ENCODE data around the gene UBE2J1. TPM values are rescaled to one million over a fixed set of nuclear protein-coding genes. Genes with fewer than 3 reads are reported as not detected.

UBE2J1 gene
- total and polyA plus RNA-seq, 10 of the 15 experiments (the other 5 are each of a cell fraction or from before 2014, with no cell fraction given), result 48.7 to 131 (median 90.0) TPM

- SMC1A ChIA-PET (ENCODE audit: uncharacterized antibody, unreplicated experiment), result interaction anchor here (0.8 to 11.9 kb wide), 7 partner anchors 8 to 215 kb away, joined by 3 to 252 read pairs (median 5); partner anchors contain the start of gene UBE2J1
- no peak for DNase-seq (ENCODE audit: low read depth, low spot score)
- Histone ChIP-seq H3K79me2 (ENCODE audit: control insufficient read depth, insufficient read depth, low read length) (peaks cover 11% of the 10 kb centered on the region), H3K27me3 (replicated peaks in 1 of 2; ENCODE audit: control insufficient read depth in 2 of 2, insufficient read depth in 2 of 2, low read length in 1 of 2) (no peaks in the 10 kb centered on the region), H3K9me3 (replicated peaks; ENCODE audit: control insufficient read depth, insufficient read depth, low read length) (peaks cover 2% of the 10 kb centered on the region; the same call in 2 of the 3 replicates), H3K27ac (ENCODE audit: control insufficient read depth, insufficient read depth) (peak overlapping the region; percentile 90), H4K20me1 (ENCODE audit: control insufficient read depth, insufficient read depth) (no peaks in the 10 kb centered on the region), H3K4me1 (ENCODE audit: control insufficient read depth, insufficient read depth, low read length) (peaks cover 63% of the 10 kb centered on the region), H3K9ac (ENCODE audit: control insufficient read depth, insufficient read depth, low read length) (no peak overlapping the region), H3K4me2 (ENCODE audit: control insufficient read depth, insufficient read depth) (peak overlapping the region; percentile 59), H2AFZ (ENCODE audit: control insufficient read depth, low read depth, low read length) (peak overlapping the region; percentile 33; the same call in 1 of the 2 replicates), H3K4me3 (no peak overlapping the region), H3K36me3 (ENCODE audit: control insufficient read depth in 2 of 2, insufficient read depth in 2 of 2, low read length in 1 of 2) (no peaks in the 10 kb centered on the region)
- POLR2A ChIA-PET, result interaction anchor here (0.6 to 3.7 kb wide), 5 partner anchors 10 to 396 kb away, joined by 3 to 51 read pairs (median 3); partner anchors contain the start of genes PNRC1 and RNGTT
- intact Hi-C loops (cut with micrococcal nuclease; ENCODE audit: unreplicated experiment) (loop anchor here (10.0 kb wide), 1 partner anchor 455 kb away; the partner anchor contains the start of gene MDN1), in situ Hi-C loops (cut with MboI) (no loop called here)
- no peak for FAIRE-seq
- CTCF ChIA-PET, result interaction anchor here (0.7 to 11.4 kb wide), 6 partner anchors 9 to 375 kb away, joined by 3 to 260 read pairs (median 8); partner anchors contain the start of gene UBE2J1
- ATAC-seq, result no peak
- RAD21 ChIA-PET (ENCODE audit: unreplicated experiment), result interaction anchor here (0.7 to 11.8 kb wide), 8 partner anchors 8 to 376 kb away, joined by 3 to 187 read pairs (median 4); partner anchors contain the start of gene UBE2J1
- no peak for TF ChIP-seq MLLT1 (IDR thresholded peaks at IDR 0.05)
- no peak for TF ChIP-seq KLF5 (IDR thresholded peaks at IDR 0.05; ENCODE audit: partially characterized antibody)
- no peak for TF ChIP-seq FOS (IDR thresholded peaks at IDR 0.05; ENCODE audit: borderline replicate concordance, extremely low read depth, insufficient read length)
- TF ChIP-seq TAF1 (IDR thresholded peaks at IDR 0.05; ENCODE audit: borderline replicate concordance, low read depth, low read length), result no peak
- no peak for TF ChIP-seq ZNF24 (IDR thresholded peaks at IDR 0.05)
- no peak for TF ChIP-seq CTCF (IDR thresholded peaks at IDR 0.05 in 2 of 3, conservative IDR thresholded peaks at IDR 0.05 in 1 of 3; ENCODE audit: control insufficient read depth in 2 of 3, extremely low read depth in 1 of 3, insufficient read depth in 1 of 3, low read depth in 3 of 3, low read length in 3 of 3)
- BruUV-seq (replicated peaks), result no TSS peak
- 6% methylated on average over 1 of the region's 1 CpG for WGBS (ENCODE audit: insufficient coverage, insufficient replicate concordance, low lambda C conversion rate, missing lambda C conversion rate)
These were observed 7.0 kb upstream of the UBE2J1 start for GRCh38 chr6:89359561-89359960.
